ENCODE data around the gene ITPK1.

DNA sequence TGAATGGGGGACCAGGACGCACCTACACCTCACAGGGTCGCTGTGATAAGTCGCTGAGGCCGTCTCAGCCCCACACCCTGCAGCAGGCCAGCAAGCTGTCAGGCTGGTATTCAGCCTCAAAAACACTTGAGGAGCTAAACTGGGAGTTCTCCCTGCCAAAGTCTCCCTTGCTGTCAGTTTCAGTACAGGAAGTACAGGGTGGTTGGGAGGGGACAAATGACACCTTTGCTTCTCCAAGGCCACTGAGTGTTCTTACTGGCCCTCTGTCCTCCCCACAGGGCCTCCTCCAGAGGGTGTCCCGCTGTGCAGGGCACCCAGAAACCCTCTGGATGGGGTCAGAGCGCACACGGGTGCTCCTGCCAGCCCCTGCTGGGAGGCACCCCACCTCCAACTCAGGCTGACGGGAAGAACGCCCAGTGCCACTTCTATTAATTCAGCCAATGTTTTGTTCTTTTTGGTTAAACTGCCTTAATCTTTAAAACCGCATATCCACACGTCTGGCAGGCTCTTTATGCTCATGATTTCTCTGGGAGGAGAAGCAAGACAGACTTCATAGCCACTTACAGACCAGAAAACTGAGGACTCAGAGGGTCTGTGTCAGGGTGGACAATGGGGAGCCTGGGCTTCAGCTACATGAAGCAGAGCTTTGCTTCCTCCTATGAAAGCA is 75.9 kb downstream of the ITPK1 start:
- TF ChIP-seq POLR2AphosphoS5 (IDR thresholded peaks at IDR 0.05; ENCODE audit: low read depth, low read length), result no peak
- TF ChIP-seq POLR2A (IDR thresholded peaks at IDR 0.05; ENCODE audit: low read depth, low read length), result no peak
- no peak for TF ChIP-seq POU2F2 (IDR thresholded peaks at IDR 0.05; ENCODE audit: low read depth, low read length)
- TF ChIP-seq TAF1 (IDR thresholded peaks at IDR 0.05; ENCODE audit: low read depth, low read length), result no peak
- TF ChIP-seq SPI1 (IDR thresholded peaks at IDR 0.05; ENCODE audit: low read depth, low read length), result no peak
- TF ChIP-seq PAX5 (IDR thresholded peaks at IDR 0.05; ENCODE audit: insufficient read depth, low read length, severe bottlenecking), result no peak
